Peyer's patch (tissue), 4 donors: Measurements from ENCODE around the gene RNU2-1. TPM values are rescaled to one million over a fixed set of nuclear protein-coding genes. Genes with fewer than 3 reads are reported as not detected.
"Not testable (repeated sequence)": the region's sequence is repeated elsewhere in the genome, so short reads cannot be mapped to it uniquely, and the experiment has no call there.

Experiments used
- DNase-seq, 3 donors: peaks; one replicate each; pipeline ENCODE4 v3.0.0-alpha.2; 2017 to 2019
- H3K27ac ChIP-seq, 4 donors: fragments of 200-600 bp; sonication (generic); one replicate each; pipeline ENCODE4 v1.5.1; 2016 to 2019
- H3K27me3 ChIP-seq, 2 donors: fragments of 200-600 bp; sonication (generic); one replicate each; pipeline ENCODE4 v1.5.1; 2019
- H3K36me3 ChIP-seq, 3 donors: fragments of 200-600 bp; sonication (generic); one replicate each; pipeline ENCODE4 v1.5.1; 2016 to 2019
- H3K4me1 ChIP-seq, 4 donors: fragments of 200-600 bp; sonication (generic); one replicate each; pipeline ENCODE4 v1.5.1; 2016 to 2019
- H3K4me3 ChIP-seq, 4 donors: fragments of 200-600 bp; sonication (generic); 1 replicate in 3 of 4; 2 replicates in 1 of 4; pipeline ENCODE4 v1.5.1; 2016 to 2019; ENCODE audit warnings: mild to moderate bottlenecking in 1 of 4
- H3K9me3 ChIP-seq, 4 donors: fragments of 200-600 bp; sonication (generic); one replicate each; pipeline ENCODE4 v1.5.1; 2016 to 2019; ENCODE audit warnings: mild to moderate bottlenecking in 1 of 4
- POLR2A ChIP-seq, 2 donors: fragments of 450-650 bp; IDR thresholded peaks; one replicate each; pipeline ENCODE4 v1.5.1; 2017; ENCODE audit warnings: antibody characterized with exemption in 2 of 2, mild to moderate bottlenecking in 2 of 2, moderate library complexity in 2 of 2
- small RNA-seq, 2 donors: library from RNA; depleted of rRNA; stranded (forward); fragments of <200 nt; gene quantifications; one replicate each; pipeline ENCODE3, GENCODE V24; 2016
- total RNA-seq, 4 donors: library from RNA; depleted of rRNA; stranded (reverse); fragments of >200 nt; gene quantifications; one replicate each; pipeline ENCODE4 v1.1.0, GENCODE V29; 2016
- TF ChIP-seq, protein P1 (sequence below), 6 experiments: fragments of 450-650 bp in 4 of 6; fragments of 200-600 bp in 2 of 6; sonication (generic) in 1 of 6; IDR thresholded peaks; one replicate each; pipeline ENCODE4 v1.5.1; 2017 to 2019; ENCODE audit warnings: antibody characterized with exemption in 6 of 6, mild to moderate bottlenecking in 3 of 6, moderate library complexity in 1 of 6

Gene RNU2-1
- total RNA-seq, 4 donors from 2014 or later, result not detected

DNA sequence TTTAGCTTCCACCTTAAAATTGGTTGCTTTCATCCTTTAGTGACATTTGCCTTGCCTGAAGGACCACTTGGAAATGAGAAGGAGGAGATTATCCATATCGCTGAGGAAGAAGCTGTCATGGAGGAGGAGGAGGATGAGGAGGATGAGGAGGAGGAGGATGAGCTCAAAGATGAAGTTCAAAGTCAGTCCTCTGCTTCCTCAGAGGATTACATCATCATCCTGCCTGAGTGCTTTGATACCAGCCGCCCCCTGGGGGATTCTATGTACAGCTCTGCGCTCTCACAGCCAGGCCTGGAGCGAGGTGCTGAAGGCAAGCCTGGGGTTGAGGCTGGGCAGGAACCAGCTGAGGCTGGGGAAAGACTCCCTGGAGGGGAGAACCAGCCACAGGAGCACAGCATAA lies 33.6 kb downstream of the RNU2-1 start:
- TF ChIP-seq, protein P1, sequence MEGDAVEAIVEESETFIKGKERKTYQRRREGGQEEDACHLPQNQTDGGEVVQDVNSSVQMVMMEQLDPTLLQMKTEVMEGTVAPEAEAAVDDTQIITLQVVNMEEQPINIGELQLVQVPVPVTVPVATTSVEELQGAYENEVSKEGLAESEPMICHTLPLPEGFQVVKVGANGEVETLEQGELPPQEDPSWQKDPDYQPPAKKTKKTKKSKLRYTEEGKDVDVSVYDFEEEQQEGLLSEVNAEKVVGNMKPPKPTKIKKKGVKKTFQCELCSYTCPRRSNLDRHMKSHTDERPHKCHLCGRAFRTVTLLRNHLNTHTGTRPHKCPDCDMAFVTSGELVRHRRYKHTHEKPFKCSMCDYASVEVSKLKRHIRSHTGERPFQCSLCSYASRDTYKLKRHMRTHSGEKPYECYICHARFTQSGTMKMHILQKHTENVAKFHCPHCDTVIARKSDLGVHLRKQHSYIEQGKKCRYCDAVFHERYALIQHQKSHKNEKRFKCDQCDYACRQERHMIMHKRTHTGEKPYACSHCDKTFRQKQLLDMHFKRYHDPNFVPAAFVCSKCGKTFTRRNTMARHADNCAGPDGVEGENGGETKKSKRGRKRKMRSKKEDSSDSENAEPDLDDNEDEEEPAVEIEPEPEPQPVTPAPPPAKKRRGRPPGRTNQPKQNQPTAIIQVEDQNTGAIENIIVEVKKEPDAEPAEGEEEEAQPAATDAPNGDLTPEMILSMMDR (IDR thresholded peaks at IDR 0.05), result no peak
- TF ChIP-seq POLR2A (IDR thresholded peaks at IDR 0.05), result no peak

DNA sequence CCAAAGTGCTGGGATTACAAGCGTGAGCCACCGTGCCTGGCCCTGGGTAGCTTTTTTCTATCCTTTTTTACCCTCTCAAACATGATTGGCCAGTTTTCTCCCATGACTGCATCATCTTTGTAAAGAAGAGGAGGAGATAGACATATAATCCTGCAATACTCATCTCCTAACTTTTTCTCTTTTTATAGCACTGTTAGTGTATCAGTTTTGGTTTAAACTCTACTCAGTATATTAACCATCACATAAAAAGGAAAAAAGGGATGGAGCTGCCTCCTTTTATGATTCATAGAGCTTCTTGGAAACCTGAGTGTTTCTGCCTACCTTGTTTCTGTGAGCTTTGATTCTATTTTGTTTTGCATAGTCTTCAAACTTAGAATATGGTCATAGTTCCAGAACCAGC lies 34.1 kb downstream of the RNU2-1 start:
- H3K27me3 ChIP-seq, result no peaks in the 10 kb centered on the region
- H3K4me1 ChIP-seq, result no peaks in the 10 kb centered on the region
- H3K27ac ChIP-seq, result no peak overlapping the region
- H3K9me3 ChIP-seq, result no peaks in the 10 kb centered on the region
- H3K36me3 ChIP-seq, result peaks cover 0 to 100% (median 6%) of the 10 kb centered on the region in 3 donors
- no peak for DNase-seq
- no peak overlapping the region for H3K4me3 ChIP-seq
- TF ChIP-seq, protein P1 (IDR thresholded peaks at IDR 0.05), result no peak
- no peak for TF ChIP-seq POLR2A (IDR thresholded peaks at IDR 0.05)

More for the DNA sequence above, 33.6 kb downstream of the RNU2-1 start:
- no peaks in the 10 kb centered on the region for H3K9me3 ChIP-seq
- no peak overlapping the region for H3K4me3 ChIP-seq
- H3K36me3 ChIP-seq, result peaks cover 0 to 100% (median 6%) of the 10 kb centered on the region in 3 donors
- H3K4me1 ChIP-seq, result no peaks in the 10 kb centered on the region
- H3K27ac ChIP-seq, result no peak overlapping the region
- no peaks in the 10 kb centered on the region for H3K27me3 ChIP-seq
- no peak for DNase-seq

DNA sequence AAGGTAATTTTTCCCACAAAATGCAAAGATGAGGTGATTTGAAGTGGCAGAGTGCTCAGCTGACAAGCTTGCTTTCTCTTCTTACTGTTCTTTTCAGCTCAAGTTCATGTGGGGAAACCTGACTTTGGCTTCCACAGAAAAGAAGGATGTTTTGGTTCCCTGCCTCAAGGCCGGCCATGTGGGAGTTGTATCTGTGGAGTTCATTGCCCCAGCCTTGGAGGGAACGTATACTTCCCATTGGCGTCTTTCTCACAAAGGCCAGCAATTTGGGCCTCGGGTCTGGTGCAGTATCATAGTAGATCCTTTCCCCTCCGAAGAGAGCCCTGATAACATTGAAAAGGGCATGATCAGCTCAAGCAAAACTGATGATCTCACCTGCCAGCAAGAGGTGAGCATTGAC lies 40.5 kb downstream of the RNU2-1 start:
- H3K9me3 ChIP-seq, result no peaks in the 10 kb centered on the region
- H3K36me3 ChIP-seq, result peaks cover 0 to 100% (median 2%) of the 10 kb centered on the region in 3 donors
- no peaks in the 10 kb centered on the region for H3K4me1 ChIP-seq
- H3K27ac ChIP-seq, result no peak overlapping the region
- H3K4me3 ChIP-seq, result no peak overlapping the region
- no peak for TF ChIP-seq POLR2A (IDR thresholded peaks at IDR 0.05)
- TF ChIP-seq, protein P1 (IDR thresholded peaks at IDR 0.05), result no peak
- DNase-seq, result no peak
- H3K27me3 ChIP-seq, result no peaks in the 10 kb centered on the region

DNA sequence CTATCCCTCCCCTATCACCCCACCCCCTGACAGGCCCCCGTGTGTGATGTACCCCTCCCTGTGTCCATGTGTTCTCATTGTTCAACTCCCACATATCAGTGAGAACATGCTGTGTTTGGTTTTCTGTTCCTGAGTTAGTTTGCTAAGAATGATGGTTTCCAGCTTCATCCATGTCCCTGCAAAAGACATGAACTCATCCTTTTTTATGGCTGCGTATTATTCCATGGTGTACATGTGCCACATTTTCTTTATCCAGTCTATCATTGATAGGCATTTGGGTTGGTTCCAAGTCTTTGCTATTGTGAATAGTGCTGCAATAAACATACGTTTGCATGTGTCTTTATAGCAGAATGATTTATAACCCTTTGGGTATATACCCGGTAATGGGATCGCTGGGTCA lies 47.1 kb downstream of the RNU2-1 start:
- not testable (repeated sequence) for H3K4me3 ChIP-seq, H3K27ac ChIP-seq, H3K4me1 ChIP-seq, H3K9me3 ChIP-seq, DNase-seq, H3K27me3 ChIP-seq
- H3K36me3 ChIP-seq, result peaks cover 0 to 96% (median 0%) of the 10 kb centered on the region in 3 donors

DNA sequence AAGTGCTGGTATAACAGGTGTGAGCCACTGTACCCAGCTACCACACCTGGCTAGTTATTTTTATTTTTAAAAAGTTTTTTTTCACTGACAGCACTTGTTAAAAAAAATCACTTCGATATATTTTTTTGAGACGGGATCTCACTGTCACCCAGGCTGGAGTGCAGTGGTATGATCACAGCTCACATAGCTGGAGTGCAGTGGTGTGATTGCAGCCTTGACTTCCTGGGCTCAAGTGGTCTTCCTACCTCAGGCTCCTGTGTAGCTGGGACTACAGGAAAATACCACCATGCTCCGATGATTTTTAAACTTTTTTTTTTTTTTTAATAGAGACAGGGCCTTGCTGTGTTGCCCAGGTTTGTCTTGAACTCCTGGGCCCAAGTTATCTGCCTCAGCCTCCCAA lies 49.9 kb downstream of the RNU2-1 start:
- Histone ChIP-seq H3K4me1 (no peaks in the 10 kb centered on the region), H3K27me3 (no peaks in the 10 kb centered on the region), H3K4me3 (no peak overlapping the region), H3K36me3 (peaks cover 0 to 96% (median 0%) of the 10 kb centered on the region in 3 donors), H3K27ac (no peak overlapping the region), H3K9me3 (no peaks in the 10 kb centered on the region)
- no peak for DNase-seq
- TF ChIP-seq, protein P1 (IDR thresholded peaks at IDR 0.05), result no peak

Small RNA genes lying within 50 kb of the gene (small RNA-seq; reads per million reads assigned to genes)
- gene RF00004 (0 reads per million in 2 donors), gene RNU2-1 (0 reads per million in 2 donors)

Other genes with a start within 250 kb of the RNU2-1 start
- gene RPL27, start 235.6 kb downstream of the RNU2-1 start, total RNA-seq, result 1,000 to 10,000 TPM in 1 of 4 donors, 100 to 1,000 TPM in 3; 331 to 1,066 (median 442) TPM
- gene IFI35, start 227.2 kb downstream of the RNU2-1 start, total RNA-seq, result 10 to 100 TPM; 60.1 to 85.8 (median 73.4) TPM
- 10 to 100 TPM; 52.8 to 97.8 (median 71.5) TPM for gene VAT1, start 211.6 kb downstream of the RNU2-1 start, total RNA-seq
- 1 to 10 TPM in 1 of 4 donors, under 1 TPM in 3; 0.27 to 1.7 (median 0.32) TPM for gene RND2, start 208.7 kb downstream of the RNU2-1 start, total RNA-seq
- gene BRCA1, start 108.6 kb downstream of the RNU2-1 start, total RNA-seq, result 10 to 100 TPM in 3 of 4 donors, 1 to 10 TPM in 1; 9.0 to 38.0 (median 14.2) TPM
- 100 to 1,000 TPM; 102 to 139 (median 127) TPM for gene NBR1, start 62.8 kb downstream of the RNU2-1 start, total RNA-seq
- 10 to 100 TPM in 3 of 4 donors, 1 to 10 TPM in 1; 7.1 to 54.5 (median 15.3) TPM for gene TMEM106A, start 22.1 kb downstream of the RNU2-1 start, total RNA-seq
- gene CCDC200, start 5.4 kb downstream of the RNU2-1 start, total RNA-seq, result 1 to 10 TPM in 1 of 4 donors, not detected in 3; 1.5 TPM
- gene ARL4D, start 165.0 kb upstream of the RNU2-1 start, total RNA-seq, result 1 to 10 TPM in 1 of 4 donors, under 1 TPM in 1, not detected in 2; 0.70 to 2.3 TPM
- 10 to 100 TPM; 48.9 to 60.4 (median 54.0) TPM for gene DHX8, start 250.0 kb upstream of the RNU2-1 start, total RNA-seq